SK-N-SH treated with all-trans-retinoic acid at 6 μM for 48 hours (cell line): ENCODE data around the gene COL25A1.

Source experiments
- ATAC-seq: fragments of 200-7000 bp; cut with Tn5 transposase; 3 replicates; pipeline ENCODE4 v1.9.1; 2020; ENCODE audit warnings: mild to moderate bottlenecking, moderate library complexity
- ARNTL ChIP-seq: fragments of 450-650 bp; formaldehyde crosslinking; IDR thresholded peaks from 2 replicates; pipeline ENCODE4 v1.5.0; 2020; ENCODE audit warnings: low read depth, mild to moderate bottlenecking, moderate library complexity, borderline replicate concordance
- BACH2 ChIP-seq: fragments of 250-450 bp; sonication (Bioruptor Pico); IDR thresholded peaks from 2 replicates; pipeline ENCODE4 v1.9.0; 2021; ENCODE audit warnings: mild to moderate bottlenecking, borderline replicate concordance
- CREB5 ChIP-seq: fragments of 250-450 bp; sonication (Bioruptor Pico); IDR thresholded peaks from 2 replicates; pipeline ENCODE4 v1.5.1; 2020; ENCODE audit warnings: low read depth, mild to moderate bottlenecking, moderate library complexity
- CSDC2 ChIP-seq: fragments of 250-450 bp; sonication (Bioruptor Pico); IDR thresholded peaks from 2 replicates; pipeline ENCODE4 v1.5.0; 2020; ENCODE audit warnings: mild to moderate bottlenecking, moderate library complexity
- CSRNP3 ChIP-seq: fragments of 250-450 bp; sonication (Bioruptor Pico); IDR thresholded peaks from 2 replicates; pipeline ENCODE4 v1.5.1; 2021; ENCODE audit warnings: mild to moderate bottlenecking, moderate library complexity
- ISL1 ChIP-seq: fragments of 250-450 bp; sonication (Bioruptor Pico); IDR thresholded peaks from 2 replicates; pipeline ENCODE4 v2.1.2; 2022; ENCODE audit warnings: mild to moderate bottlenecking, moderate library complexity
- OSR1 ChIP-seq: fragments of 250-450 bp; sonication (Bioruptor Pico); IDR thresholded peaks from 2 replicates; pipeline ENCODE4 v1.8.0; 2022; ENCODE audit warnings: moderate library complexity, mild to moderate bottlenecking, inconsistent platforms
- POU6F1 ChIP-seq: fragments of 250-450 bp; sonication (Bioruptor Pico); IDR thresholded peaks from 2 replicates; pipeline ENCODE4 v1.8.0; 2021; ENCODE audit warnings: low read depth, mild to moderate bottlenecking, moderate library complexity, borderline replicate concordance
- PPARA ChIP-seq: fragments of 250-450 bp; sonication (Bioruptor Pico); IDR thresholded peaks from 2 replicates; pipeline ENCODE4 v1.5.0; 2020; ENCODE audit warnings: mild to moderate bottlenecking, borderline replicate concordance
- RARB ChIP-seq: fragments of 250-450 bp; sonication (Bioruptor Pico); IDR thresholded peaks from 2 replicates; pipeline ENCODE4 v1.8.0; 2021; ENCODE audit warnings: mild to moderate bottlenecking, moderate library complexity
- SNAI2 ChIP-seq: fragments of 250-450 bp; sonication (Bioruptor Pico); IDR thresholded peaks from 2 replicates; pipeline ENCODE4 v1.5.0; 2020; ENCODE audit warnings: mild to moderate bottlenecking, moderate library complexity
- TCF4 ChIP-seq: fragments of 250-450 bp; sonication (Bioruptor Pico); IDR thresholded peaks from 2 replicates; pipeline ENCODE4 v1.8.0; 2021; ENCODE audit warnings: mild to moderate bottlenecking, moderate library complexity, borderline replicate concordance
- TOX ChIP-seq: fragments of 250-450 bp; sonication (Bioruptor Pico); IDR thresholded peaks from 2 replicates; pipeline ENCODE4 v1.8.0; 2021; ENCODE audit warnings: mild to moderate bottlenecking, moderate library complexity, borderline replicate concordance
- TSHZ2 ChIP-seq: fragments of 250-450 bp; sonication (Bioruptor Pico); IDR thresholded peaks from 2 replicates; pipeline ENCODE4 v1.5.0; 2020; ENCODE audit warnings: mild to moderate bottlenecking, moderate library complexity
- ZFP3 ChIP-seq: fragments of 250-450 bp; sonication (Bioruptor Pico); IDR thresholded peaks from 2 replicates; pipeline ENCODE4 v1.5.0; 2020; ENCODE audit warnings: mild to moderate bottlenecking, moderate library complexity
- ZFP30 ChIP-seq: fragments of 450-650 bp; formaldehyde crosslinking; IDR thresholded peaks from 2 replicates; pipeline ENCODE4 v1.5.0; 2022; ENCODE audit warnings: mild to moderate bottlenecking, moderate library complexity
- ZNF565 ChIP-seq: fragments of 450-650 bp; formaldehyde crosslinking; conservative IDR thresholded peaks from 2 replicates; pipeline ENCODE4 v1.5.0; 2020; ENCODE audit warnings: low read depth, mild to moderate bottlenecking, moderate library complexity
- ZNF70 ChIP-seq: fragments of 450-650 bp; formaldehyde crosslinking; IDR thresholded peaks from 2 replicates; pipeline ENCODE4 v1.5.0; 2020; ENCODE audit warnings: mild to moderate bottlenecking, moderate library complexity
- ZNF8 ChIP-seq: fragments of 450-650 bp; formaldehyde crosslinking; IDR thresholded peaks from 2 replicates; pipeline ENCODE4 v1.5.0; 2020; ENCODE audit warnings: mild to moderate bottlenecking, moderate library complexity

COL25A1 gene

GRCh38 chr4:108922191-108922590 lies 380.3 kb downstream of the COL25A1 start (continued):
- no peak for TF ChIP-seq SNAI2 (CRISPR knock-in tag)

GRCh38 chr4:108920395-108921087 lies 381.9 kb downstream of the COL25A1 start:
- ATAC-seq: no peak
- TF ChIP-seq TCF4: no peak
- TF ChIP-seq POU6F1 (CRISPR knock-in tag): no peak
- TF ChIP-seq ZNF565 (CRISPR knock-in tag): no peak
- no peak for TF ChIP-seq CSRNP3 (CRISPR knock-in tag)
- TF ChIP-seq RARB (CRISPR knock-in tag): no peak
- TF ChIP-seq CSDC2: no peak
- no peak for TF ChIP-seq TOX (CRISPR knock-in tag)
- no peak for TF ChIP-seq ISL1 (CRISPR knock-in tag)
- no peak for TF ChIP-seq ZFP30 (CRISPR knock-in tag)
- no peak for TF ChIP-seq ZNF70 (CRISPR knock-in tag)
- no peak for TF ChIP-seq PPARA
- no peak for TF ChIP-seq CREB5 (CRISPR knock-in tag)

- TF ChIP-seq ZNF70 (CRISPR knock-in tag): no peak
- no peak for TF ChIP-seq RARB (CRISPR knock-in tag)
- TF ChIP-seq ZFP3 (CRISPR knock-in tag): no peak
- TF ChIP-seq OSR1 (CRISPR knock-in tag): no peak
- no peak for TF ChIP-seq PPARA
- TF ChIP-seq TCF4: no peak
- no peak for TF ChIP-seq CSRNP3 (CRISPR knock-in tag)
- no peak for TF ChIP-seq TSHZ2 (CRISPR knock-in tag)
- no peak for TF ChIP-seq ZNF8 (CRISPR knock-in tag)
- TF ChIP-seq ZFP30 (CRISPR knock-in tag): no peak
- TF ChIP-seq POU6F1 (CRISPR knock-in tag): no peak
- no peak for TF ChIP-seq ZNF565 (CRISPR knock-in tag)
- TF ChIP-seq ARNTL: no peak
- TF ChIP-seq TOX (CRISPR knock-in tag): no peak
- no peak for TF ChIP-seq BACH2 (CRISPR knock-in tag)
- no peak for TF ChIP-seq SNAI2 (CRISPR knock-in tag)
- ATAC-seq: no peak
Measured at GRCh38 chr4:108919226-108919893, 383.1 kb downstream of the COL25A1 start.
